Hindlimb muscle (tissue), 1 donor: ENCODE measurements around the gene GALNT7. TPM values are rescaled to one million over a fixed set of nuclear protein-coding genes. Genes with fewer than 3 reads are reported as not detected.
A peak's percentile ranks its signal among the peaks of the same experiment; 100 is the strongest.

ENCODE experiments used
- DNase-seq: peaks from one replicate; pipeline ENCODE4 v3.0.0-alpha.2; 2013
- polyA plus RNA-seq: library from polyadenylated mRNA; unstranded; fragments of 120-200 nt; gene quantifications from one replicate; pipeline ENCODE4 v1.2.1, GENCODE V29; 2013; ENCODE audit not compliant: insufficient read length

GALNT7 gene
- polyA plus RNA-seq, 1 donor: 25.7 TPM

- DNase-seq: no peak
Observed at GRCh38 chr4:173267711-173268110, 99.1 kb downstream of the GALNT7 start.

GRCh38 chr4:173269280-173269679 is 100.7 kb downstream of the GALNT7 start:
- no peak for DNase-seq

DNA sequence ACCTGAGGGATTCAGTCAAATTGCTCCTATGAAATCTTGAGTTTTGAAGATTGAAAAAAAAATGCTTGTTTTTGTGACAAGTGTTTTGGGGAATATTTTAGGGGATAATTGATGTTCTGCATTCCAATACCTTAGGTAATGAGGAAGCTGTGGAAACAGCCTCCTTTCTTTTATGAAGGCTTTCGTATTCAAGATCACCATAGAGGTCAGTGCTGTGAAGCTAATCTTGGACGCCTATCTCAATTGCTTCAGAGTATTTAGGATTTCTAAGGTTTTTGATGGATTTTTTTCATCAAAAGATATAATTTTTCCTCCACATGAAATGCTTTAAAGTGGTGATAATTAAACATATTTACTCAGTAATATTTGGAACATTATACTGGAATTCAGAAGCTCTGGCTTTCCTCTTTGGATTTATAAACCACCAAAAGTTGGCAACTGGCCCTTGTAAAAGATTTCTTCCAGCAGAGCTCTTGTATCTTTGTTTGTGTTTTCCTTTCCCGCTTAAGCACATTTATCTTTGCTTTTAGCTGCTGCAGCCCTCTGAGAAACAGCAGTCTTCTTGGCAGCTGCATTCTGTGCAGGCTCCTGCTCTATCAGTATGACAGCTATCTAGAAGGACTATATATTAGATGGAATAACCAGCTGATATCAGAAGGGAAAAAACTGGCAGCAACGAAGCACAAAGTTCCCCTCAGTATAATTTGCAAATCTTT is 101.9 kb downstream of the GALNT7 start:
- DNase-seq: peak; percentile 32

DNA sequence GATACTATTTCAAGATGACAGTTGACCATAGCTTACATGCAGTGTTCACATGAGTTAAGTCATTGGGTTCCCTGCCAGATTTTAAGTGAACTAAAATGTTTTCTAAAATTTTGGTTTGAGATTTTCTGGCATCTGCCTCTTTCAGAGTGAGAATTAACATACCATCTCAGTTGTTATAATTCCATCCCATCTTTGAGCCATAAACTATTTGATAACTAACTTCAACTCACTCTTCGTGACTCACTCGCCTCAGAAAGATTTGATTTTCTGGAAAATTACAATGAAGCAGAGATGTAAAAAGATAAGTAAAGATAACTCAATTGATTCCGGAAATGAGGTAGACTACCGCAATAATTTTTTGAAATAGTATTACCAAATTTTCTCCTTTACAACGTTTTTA is 103.7 kb downstream of the GALNT7 start:
- DNase-seq: no peak

DNA sequence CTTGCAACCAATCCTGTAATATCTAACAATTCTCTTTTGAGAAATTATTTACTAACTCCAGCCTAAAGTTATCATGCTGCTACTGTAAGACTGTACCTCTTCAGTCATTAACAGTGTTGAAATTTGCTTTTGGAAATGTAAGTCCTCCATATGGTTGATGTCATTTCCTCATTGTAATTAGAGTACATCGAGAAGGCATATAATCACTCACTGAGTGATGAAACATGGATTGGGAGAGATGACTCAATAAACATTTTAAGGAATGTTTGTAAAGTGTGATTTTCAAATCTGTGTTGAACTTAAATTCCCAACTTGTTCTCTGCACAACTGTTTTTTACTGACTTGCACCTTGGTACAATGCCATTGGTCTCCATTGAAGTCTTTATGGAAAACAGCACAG is 104.4 kb downstream of the GALNT7 start:
- DNase-seq: no peak

DNA sequence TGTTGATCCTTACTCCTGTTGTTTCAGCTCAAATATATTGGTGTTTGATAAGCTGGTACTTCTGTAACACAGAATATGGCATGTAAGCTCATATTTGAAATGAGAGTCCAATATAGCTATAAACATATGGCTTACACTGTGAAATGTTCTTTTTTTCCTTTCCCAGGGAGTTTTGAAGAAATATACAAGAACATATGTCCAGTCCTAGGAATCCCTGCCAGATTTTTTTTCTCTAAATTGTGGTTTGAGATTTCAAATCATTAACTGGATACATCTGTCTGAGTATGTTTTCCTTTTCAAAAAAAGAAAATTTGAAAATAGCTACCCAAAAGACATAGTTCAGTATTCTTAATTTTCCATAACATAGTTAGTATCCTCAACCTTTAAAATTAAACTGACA is 105.3 kb downstream of the GALNT7 start:
- DNase-seq: peak; percentile 43

GRCh38 chr4:173274744-173275143 is 106.1 kb downstream of the GALNT7 start:
- DNase-seq: no peak

DNA sequence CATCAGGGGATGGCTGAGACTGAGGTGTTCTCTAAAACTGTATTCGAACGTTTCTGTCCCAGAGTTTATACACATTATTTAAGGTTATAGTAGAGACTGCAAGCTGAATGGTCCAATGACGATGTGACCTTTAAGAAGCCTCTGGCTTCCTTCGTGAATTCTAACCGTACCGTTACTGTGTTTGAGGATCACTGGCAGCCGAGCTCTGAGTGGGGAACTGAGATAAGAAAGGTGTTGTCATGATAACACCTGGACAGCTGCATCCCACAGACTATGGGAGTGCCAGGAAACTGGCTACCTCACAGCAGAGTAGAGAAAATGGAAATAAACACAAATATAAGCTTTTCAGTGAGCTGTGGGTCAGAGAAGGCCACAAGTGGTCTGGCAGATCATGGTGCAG is 106.5 kb downstream of the GALNT7 start:
- DNase-seq: no peak

DNA sequence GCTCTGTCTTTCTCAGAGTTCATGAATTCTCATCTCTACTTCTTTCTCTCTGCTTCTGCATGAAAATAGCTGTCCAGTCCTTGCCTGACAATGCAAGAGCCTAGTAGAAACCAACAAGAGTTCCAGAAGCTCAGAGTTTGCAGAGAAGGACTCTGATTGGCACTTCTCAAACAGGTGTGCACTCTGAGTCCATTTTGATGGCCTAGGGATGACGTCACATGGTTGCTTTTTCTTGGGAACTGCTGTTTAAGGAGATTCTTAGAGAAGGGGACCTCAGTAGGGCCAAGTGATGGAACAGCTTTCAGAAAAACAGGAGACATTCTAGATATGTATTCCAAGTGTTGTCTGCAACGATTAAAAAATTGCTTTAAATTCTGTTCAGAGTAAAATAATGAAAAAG is 108.7 kb downstream of the GALNT7 start:
- no peak for DNase-seq

GRCh38 chr4:173280998-173281397 is 112.4 kb downstream of the GALNT7 start:
- no peak for DNase-seq

DNA sequence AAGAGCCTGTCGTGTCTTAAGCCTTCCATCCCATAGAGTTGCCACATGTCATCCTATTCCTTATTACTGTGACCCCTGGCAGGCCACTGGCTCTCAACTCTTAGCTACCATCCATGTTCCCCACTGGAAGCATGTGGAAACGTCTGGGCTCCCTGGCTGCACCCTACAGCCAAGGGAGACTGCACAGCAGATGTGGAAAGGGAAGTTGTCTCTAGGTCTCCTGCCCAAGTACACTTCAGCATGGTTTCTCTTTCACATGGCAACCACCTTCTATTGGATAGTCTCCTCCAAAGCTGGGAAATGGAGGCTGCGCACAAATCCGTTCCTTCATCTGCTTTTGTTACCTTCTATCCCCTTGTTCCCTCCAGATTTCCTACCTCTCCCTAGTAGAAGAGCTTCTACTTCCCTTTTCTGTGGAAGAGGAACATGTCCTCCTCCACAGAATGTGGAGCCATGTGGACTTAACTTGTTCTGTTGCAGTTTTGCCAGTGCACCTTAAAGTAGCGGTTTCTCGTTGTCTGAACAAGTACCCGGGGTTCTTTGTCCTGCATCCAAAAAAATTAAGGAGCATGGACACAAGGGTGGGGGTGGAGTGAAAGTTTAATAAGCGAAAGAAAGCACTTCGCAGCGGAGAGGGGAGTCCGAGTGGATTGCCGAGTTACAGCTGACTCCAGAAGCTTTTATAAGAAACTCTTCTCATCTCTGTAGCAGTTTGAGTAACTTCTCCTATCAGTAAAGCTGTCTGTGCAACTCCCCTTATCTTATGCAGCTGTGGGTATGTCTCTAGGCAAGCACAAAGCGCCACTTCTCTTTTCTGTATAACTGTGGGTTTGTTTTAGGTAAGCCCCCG is 113.0 kb downstream of the GALNT7 start:
- no peak for DNase-seq

DNA sequence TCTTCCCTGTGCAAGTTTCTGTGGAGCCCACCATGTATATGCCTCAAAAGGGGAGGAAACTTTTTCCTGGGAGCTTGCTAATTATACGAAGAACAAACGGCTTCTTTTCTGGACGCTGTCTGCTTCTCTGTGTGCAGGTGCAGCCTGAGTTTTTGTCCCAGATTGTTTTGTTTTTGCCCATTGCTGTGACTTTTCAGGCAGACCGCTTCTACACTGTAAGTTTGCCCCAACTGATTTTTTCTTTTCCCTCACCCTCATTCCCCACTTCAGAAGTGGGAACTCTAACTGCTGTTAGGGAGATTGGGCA is 113.6 kb downstream of the GALNT7 start:
- DNase-seq: no peak

DNA sequence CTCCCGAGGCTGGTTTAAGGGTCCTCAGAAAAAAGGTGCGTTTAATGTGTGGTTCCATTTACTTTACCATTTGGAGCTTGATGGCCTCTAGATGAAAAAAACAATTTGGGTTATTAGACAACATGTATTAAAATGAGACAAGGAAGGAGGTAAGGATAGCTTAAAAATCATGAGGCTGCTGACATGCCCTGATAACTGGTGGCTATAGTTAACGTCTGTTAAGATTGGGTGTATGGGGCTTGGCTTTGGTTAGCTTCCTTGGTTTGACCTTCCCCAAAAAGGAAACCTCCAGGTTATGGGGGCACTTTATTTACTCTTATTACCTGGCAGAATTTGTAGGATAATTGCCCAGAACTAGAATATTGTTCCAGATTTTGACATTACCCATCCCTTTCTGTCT is 114.0 kb downstream of the GALNT7 start:
- DNase-seq: no peak

GRCh38 chr4:173284463-173284862 is 115.9 kb downstream of the GALNT7 start:
- no peak for DNase-seq

- DNase-seq: no peak
Observed at GRCh38 chr4:173287486-173287885, 118.9 kb downstream of the GALNT7 start.

DNA sequence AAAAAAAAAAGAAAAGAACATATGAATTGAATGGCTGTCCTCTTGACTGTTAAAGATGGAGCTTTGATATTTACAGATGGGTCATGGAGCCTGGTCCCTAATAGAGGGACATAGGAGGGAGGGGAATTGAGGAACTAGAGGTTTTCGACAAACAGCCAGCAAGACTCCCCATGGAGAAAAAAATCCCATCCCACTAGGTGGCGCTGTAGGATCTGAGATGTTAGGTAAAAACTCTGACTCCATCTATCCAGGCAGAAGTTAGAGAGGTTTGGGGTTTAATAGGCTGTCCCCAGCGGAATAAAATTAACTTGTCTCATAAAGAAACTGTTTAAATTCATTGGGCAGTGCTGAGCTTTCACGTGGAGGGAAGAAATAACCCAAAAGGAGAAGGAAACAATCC is 119.7 kb downstream of the GALNT7 start:
- no peak for DNase-seq

DNA sequence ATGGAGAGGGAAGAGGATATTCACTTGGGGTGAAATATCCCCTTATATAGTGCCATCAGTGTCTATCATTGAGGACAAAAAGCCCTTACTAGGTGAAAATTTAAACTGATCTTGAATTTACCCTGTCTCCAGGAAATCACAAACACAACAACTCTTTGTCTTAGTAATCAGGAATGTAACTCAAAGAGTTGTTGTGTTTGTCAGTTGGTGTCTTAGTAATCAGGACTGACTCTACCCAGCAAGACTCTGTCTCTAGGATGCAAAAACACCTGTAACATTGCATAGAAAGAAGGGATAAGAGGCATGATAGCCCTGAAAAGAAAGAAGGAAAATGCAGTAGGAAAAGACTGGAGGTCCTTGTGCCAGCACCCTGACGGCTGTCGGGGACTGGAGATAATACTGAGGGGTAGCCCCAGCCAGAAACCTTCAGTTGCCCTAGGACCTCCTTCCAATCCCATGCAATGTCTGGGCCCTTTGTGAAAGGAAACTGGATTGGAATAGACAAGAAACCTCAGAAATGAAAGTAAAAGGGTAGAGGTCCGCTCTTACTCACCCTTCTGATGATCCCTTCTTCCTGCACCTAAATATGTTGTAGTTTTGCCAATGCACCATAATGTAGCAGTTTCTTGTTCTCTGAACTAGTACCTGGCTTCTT is 120.2 kb downstream of the GALNT7 start:
- DNase-seq: no peak

DNA sequence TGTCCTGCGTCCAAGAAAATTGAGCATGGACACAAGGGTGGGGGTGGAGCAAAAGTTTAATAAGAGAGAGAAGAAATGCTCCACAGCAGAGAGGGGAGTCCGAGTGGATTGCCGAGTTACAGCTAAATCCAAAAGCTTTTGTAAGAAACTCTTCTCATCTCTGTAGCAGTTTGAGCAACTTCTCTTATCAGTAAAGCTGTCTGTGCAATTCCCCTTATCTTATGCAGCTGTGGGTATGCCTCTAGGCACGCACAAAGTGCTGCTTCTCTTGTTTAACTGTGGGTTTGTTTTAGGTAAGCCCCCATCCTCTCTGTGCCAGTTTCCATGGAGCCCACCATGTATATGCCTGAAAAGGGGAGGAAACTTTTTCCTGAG is 120.7 kb downstream of the GALNT7 start:
- DNase-seq: no peak

DNA sequence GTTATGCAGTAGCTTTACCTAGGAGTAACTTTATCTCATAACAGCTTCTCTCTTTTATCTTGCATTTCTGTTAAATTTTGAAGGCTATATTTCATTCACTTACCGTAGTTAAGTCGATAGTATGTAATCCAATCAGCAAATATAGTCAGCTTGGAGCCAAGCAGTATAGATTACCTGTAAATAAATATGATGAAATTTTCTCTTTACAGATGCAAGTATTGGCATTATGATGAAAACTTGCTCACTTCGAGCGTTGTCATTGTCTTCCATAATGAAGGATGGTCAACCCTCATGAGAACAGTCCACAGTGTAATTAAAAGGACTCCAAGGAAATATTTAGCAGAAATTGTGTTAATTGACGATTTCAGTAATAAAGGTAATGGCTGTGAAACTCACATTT is 123.3 kb downstream of the GALNT7 start:
- no peak for DNase-seq

- no peak for DNase-seq
Observed at GRCh38 chr4:173293663-173294062, 125.1 kb downstream of the GALNT7 start.

- DNase-seq: no peak
Observed at GRCh38 chr4:173294444-173294843, 125.8 kb downstream of the GALNT7 start.

- DNase-seq: peak; percentile 19
Observed at GRCh38 chr4:173301518-173302201, 133.0 kb downstream of the GALNT7 start.

DNA sequence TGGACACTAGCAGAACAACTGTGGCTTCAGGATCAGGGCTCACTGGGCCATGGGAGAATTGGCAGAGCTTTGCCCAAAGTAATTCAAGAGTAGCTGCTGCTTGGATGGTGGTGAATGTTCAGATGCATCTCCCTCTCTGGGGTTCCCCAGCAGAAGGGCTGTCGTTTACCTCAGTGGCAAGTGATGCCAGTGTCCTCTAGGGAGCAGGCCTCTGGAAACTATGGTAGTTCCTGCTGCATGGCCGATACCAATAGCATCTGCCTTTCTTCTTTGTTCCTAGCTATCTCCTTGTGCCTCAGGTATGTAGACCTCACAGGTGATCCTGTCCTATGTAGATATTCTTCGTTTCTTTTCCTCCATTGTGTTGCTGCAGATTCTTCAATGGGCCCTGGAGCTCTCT is 139.2 kb downstream of the GALNT7 start:
- no peak for DNase-seq
